Prostate gland (tissue), 2 donors: ENCODE measurements around the gene LPP.

ENCODE experiments used
- CTCF ChIP-seq, 4 experiments: fragments of 200-600 bp in 2 of 4; fragments of 450-650 bp in 2 of 4; sonication (generic) in 2 of 4; IDR thresholded peaks; 1 replicate in 3 of 4; 2 replicates in 1 of 4; pipeline ENCODE4 v1.5.1; 2016 to 2019; ENCODE audit warnings: antibody characterized with exemption in 4 of 4, mild to moderate bottlenecking in 2 of 4, moderate library complexity in 2 of 4
- POLR2A ChIP-seq: fragments of 450-650 bp; IDR thresholded peaks from one replicate; pipeline ENCODE4 v1.6.1; 2016; ENCODE audit warnings: antibody characterized with exemption, mild to moderate bottlenecking

GRCh38 chr3:188775412-188775811 is 621.5 kb downstream of the LPP start:
- TF ChIP-seq POLR2A = no peak
- TF ChIP-seq CTCF (IDR thresholded peaks at IDR 0.05) = no peak
